A549 (cell line): ENCODE data around the gene C11orf98. TPM values are rescaled to one million over a fixed set of nuclear protein-coding genes. Genes with fewer than 3 reads are reported as not detected.
A peak's percentile ranks its signal among the peaks of the same experiment; 100 is the strongest.

Experiments used
- ATAC-seq, 2 experiments: fragments of 200-7000 bp in 1 of 2; fragments of >200 bp in 1 of 2; cut with Nextera tagmentation in 1 of 2; cut with Tn5 transposase in 1 of 2; 3 replicates each; pipeline versions ENCODE4 v1.8.0 to v1.9.1; 2018 to 2020; ENCODE audit warnings: mild to moderate bottlenecking in 1 of 2, moderate library complexity in 1 of 2
- CTCF ChIA-PET: fragments of 300-600 bp; sonication (Branson Sonifier 250); formaldehyde crosslinking; extraction: SDS; loops from one replicate; lab custom pipeline; 2021; ENCODE audit warnings: antibody characterized with exemption, inconsistent platforms; lab: Yijun Ruan, JAX
- POLR2A ChIA-PET: fragments of 350-600 bp; formaldehyde crosslinking; extraction: SDS; loops from one replicate; lab custom pipeline; 2021; ENCODE audit warnings: antibody characterized with exemption, inconsistent platforms; lab: Yijun Ruan, JAX
- DNase-seq, 2 experiments: peaks; one replicate each; pipeline versions ENCODE4 v3.0.0 to v3.0.0-alpha.2; 2011 to 2016; ENCODE audit warnings: low read depth in 1 of 2, low spot score in 1 of 2
- FAIRE-seq: peaks from 2 replicates; lab custom pipeline; 2011; peaks lifted over from hg19 to GRCh38; lab: Jason Lieb, UNC
- H3K27ac ChIP-seq, 2 experiments: fragments of >200 bp; sonication (Bioruptor Twin); formaldehyde crosslinking; 3 replicates each; pipeline ENCODE4 v1.5.1; 2016 to 2017
- H3K4me1 ChIP-seq: fragments of >200 bp; sonication (Bioruptor Twin); formaldehyde crosslinking; 3 replicates; pipeline ENCODE4 v1.6.1; 2016
- H3K4me2 ChIP-seq: fragments of >200 bp; sonication (Bioruptor Twin); formaldehyde crosslinking; 3 replicates; pipeline ENCODE4 v1.6.1; 2016
- H3K4me3 ChIP-seq: fragments of >200 bp; sonication (Bioruptor Twin); formaldehyde crosslinking; 3 replicates; pipeline ENCODE4 v1.5.1; 2016
- H3K9me3 ChIP-seq: fragments of >200 bp; sonication (Bioruptor Twin); formaldehyde crosslinking; 3 replicates; pipeline ENCODE4 v1.6.1; 2016
- ATOH8 ChIP-seq: fragments of 250-450 bp; sonication (Bioruptor Pico); IDR thresholded peaks from 2 replicates; pipeline ENCODE4 v1.5.0; 2020; ENCODE audit warnings: low read depth, mild to moderate bottlenecking, moderate library complexity
- BHLHE40 ChIP-seq: IDR thresholded peaks from 2 replicates; pipeline ENCODE4 v1.6.1; 2012; ENCODE audit warnings: low read depth, low read length, inconsistent platforms
- CEBPB ChIP-seq, 2 experiments: fragments of >200 bp in 1 of 2; sonication (Bioruptor Twin) in 1 of 2; formaldehyde crosslinking in 1 of 2; IDR thresholded peaks; 2 replicates each; pipeline ENCODE4 v1.6.1; 2012 to 2016
- CHD4 ChIP-seq: fragments of 200-600 bp; sonication (generic); IDR thresholded peaks from 2 replicates; pipeline ENCODE4 v1.6.1; 2016; ENCODE audit warnings: antibody characterized with exemption, mild to moderate bottlenecking, borderline replicate concordance
- CTCF ChIP-seq: fragments of >200 bp; sonication (Bioruptor Twin); formaldehyde crosslinking; IDR thresholded peaks from 3 replicates; pipeline ENCODE4 v1.5.1; 2016
- E2F6 ChIP-seq: IDR thresholded peaks from 2 replicates; pipeline ENCODE4 v1.6.1; 2012; ENCODE audit warnings: low read depth, borderline replicate concordance
- EHF ChIP-seq: fragments of 250-450 bp; sonication (Bioruptor Pico); IDR thresholded peaks from 2 replicates; pipeline ENCODE4 v1.5.0; 2020; ENCODE audit warnings: mild to moderate bottlenecking
- ESRRA ChIP-seq: fragments of 150-350 bp; IDR thresholded peaks from 2 replicates; pipeline ENCODE4 v1.6.1; 2014; ENCODE audit warnings: mild to moderate bottlenecking, low read length, borderline replicate concordance
- FOSB ChIP-seq: fragments of 250-450 bp; sonication (Bioruptor Pico); IDR thresholded peaks from 2 replicates; pipeline ENCODE4 v1.5.0; 2020; ENCODE audit warnings: mild to moderate bottlenecking, moderate library complexity
- FOSL2 ChIP-seq, 2 experiments: fragments of 450-650 bp in 1 of 2; fragments of >200 bp in 1 of 2; sonication (Bioruptor Twin) in 1 of 2; formaldehyde crosslinking; IDR thresholded peaks; 2 replicates each; pipeline versions ENCODE4 v1.5.0 to v1.6.1; 2016 to 2020; ENCODE audit warnings: mild to moderate bottlenecking in 1 of 2, moderate library complexity in 1 of 2
- FOXS1 ChIP-seq: fragments of 250-450 bp; sonication (Bioruptor Pico); IDR thresholded peaks from 2 replicates; pipeline ENCODE4 v1.5.0; 2020; ENCODE audit warnings: mild to moderate bottlenecking, moderate library complexity
- HEYL ChIP-seq: fragments of 250-450 bp; sonication (Bioruptor Pico); IDR thresholded peaks from 2 replicates; pipeline ENCODE4 v1.8.0; 2021; ENCODE audit warnings: mild to moderate bottlenecking, moderate library complexity
- KDM1A ChIP-seq: fragments of 200-600 bp; sonication (generic); IDR thresholded peaks from 2 replicates; pipeline ENCODE4 v1.6.1; 2016; ENCODE audit warnings: low read depth, mild to moderate bottlenecking
- MYC ChIP-seq: IDR thresholded peaks from 2 replicates; pipeline ENCODE4 v1.6.1; 2012; ENCODE audit warnings: mild to moderate bottlenecking, inconsistent platforms, low read length, improper control_type of control experiment, borderline replicate concordance
- NR3C1 ChIP-seq: fragments of >200 bp; sonication (Bioruptor Twin); formaldehyde crosslinking; IDR thresholded peaks from 3 replicates; pipeline ENCODE4 v1.6.1; 2017
- POLR2AphosphoS2 ChIP-seq: conservative IDR thresholded peaks from 2 replicates; pipeline ENCODE4 v1.6.1; 2012; ENCODE audit warnings: low read length, improper control_type of control experiment, inconsistent platforms
- RAD21 ChIP-seq, 2 experiments: fragments of >200 bp in 1 of 2; sonication (Bioruptor Twin) in 1 of 2; formaldehyde crosslinking in 1 of 2; IDR thresholded peaks in 1 of 2; conservative IDR thresholded peaks in 1 of 2; 2 replicates in 1 of 2; 3 replicates in 1 of 2; pipeline ENCODE4 v1.6.1; 2012 to 2018; ENCODE audit warnings: inconsistent platforms in 1 of 2
- SMC3 ChIP-seq: fragments of >200 bp; sonication (Bioruptor Twin); formaldehyde crosslinking; IDR thresholded peaks from 3 replicates; pipeline ENCODE4 v1.6.1; 2018; ENCODE audit warnings: inconsistent platforms
- TFCP2L1 ChIP-seq: fragments of 250-450 bp; sonication (Bioruptor Pico); IDR thresholded peaks from 2 replicates; pipeline ENCODE4 v1.5.0; 2021; ENCODE audit warnings: mild to moderate bottlenecking
- USF2 ChIP-seq: fragments of 450-650 bp; IDR thresholded peaks from 2 replicates; pipeline ENCODE4 v1.6.1; 2014; ENCODE audit warnings: antibody characterized with exemption
- ZC3H11A ChIP-seq: fragments of 450-650 bp; IDR thresholded peaks from 2 replicates; pipeline ENCODE4 v1.6.1; 2014; ENCODE audit warnings: antibody characterized with exemption, mild to moderate bottlenecking
- ZFP36 ChIP-seq: fragments of 450-650 bp; IDR thresholded peaks from 2 replicates; pipeline ENCODE4 v1.6.1; 2014; ENCODE audit warnings: borderline replicate concordance; ENCODE audit not compliant: partially characterized antibody
- WGBS: methylation state at CpG from one replicate; pipeline ENCODE4 v1.1.6; 2017; ENCODE audit errors: missing lambda C conversion rate; 5-methylcytosine and 5-hydroxymethylcytosine counted together
- polyA plus RNA-seq, 4 experiments: library from polyadenylated mRNA; depleted of rRNA in 3 of 4; stranded (reverse); fragments of >200 nt; fragmentation: RNase III in 1 of 4; extraction: RNeasy Plus Mini Kit Qiagen cat#74134 plus additional on column Dnase treatment in 1 of 4; gene quantifications; 2 replicates in 3 of 4; 3 replicates in 1 of 4; pipeline ENCODE4 v1.2.3, GENCODE V29; 2011 to 2017
- TF ChIP-seq, protein P1 (sequence below): fragments of 150-350 bp; IDR thresholded peaks from 2 replicates; pipeline ENCODE4 v1.6.1; 2014; ENCODE audit warnings: low read depth, mild to moderate bottlenecking, low read length
- TF ChIP-seq, protein P2 (sequence below): IDR thresholded peaks from 2 replicates; pipeline ENCODE4 v1.6.1; 2012

C11orf98 gene
- polyA plus RNA-seq, 2 of the 4 experiments (the other 2 are of a cell fraction): 91.7 to 140 TPM

GRCh38 chr11:62687508-62688396, 22.7 kb upstream of the C11orf98 start:
- Histone ChIP-seq H3K27ac (no peak overlapping the region), H3K4me1 (peaks cover 4% of the 10 kb centered on the region; the same call in 1 of the 3 replicates), H3K9me3 (no peaks in the 10 kb centered on the region), H3K4me3 (no peak overlapping the region), H3K4me2 (no peak overlapping the region)
- ATAC-seq (peak in 1 of 2 experiments; percentile 16; a peak in 3 of 6 replicates), FAIRE-seq (no peak), DNase-seq (no peak)
- WGBS: 93% methylated on average over 56 of the region's 74 CpGs
- TF ChIP-seq ZC3H11A (no peak), FOSL2 (IDR thresholded peaks at IDR 0.05) (no peak), FOSL2 (CRISPR knock-in tag; IDR thresholded peaks at IDR 0.05) (no peak), KDM1A (no peak), NR3C1 (no peak), E2F6 (no peak), FOSB (no peak)
- CTCF ChIA-PET: interaction anchor here (1.4 to 9.8 kb wide), 6 partner anchors 6 to 293 kb away, joined by 4 to 126 read pairs (median 5); partner anchors contain the start of genes LBHD1, UBXN1 and UQCC3
- POLR2A ChIA-PET: interaction anchor here (0.8 kb wide), 1 partner anchor 23 kb away, joined by 3 read pairs; the partner anchor contains the start of genes C11orf98 and CSKMT

DNA sequence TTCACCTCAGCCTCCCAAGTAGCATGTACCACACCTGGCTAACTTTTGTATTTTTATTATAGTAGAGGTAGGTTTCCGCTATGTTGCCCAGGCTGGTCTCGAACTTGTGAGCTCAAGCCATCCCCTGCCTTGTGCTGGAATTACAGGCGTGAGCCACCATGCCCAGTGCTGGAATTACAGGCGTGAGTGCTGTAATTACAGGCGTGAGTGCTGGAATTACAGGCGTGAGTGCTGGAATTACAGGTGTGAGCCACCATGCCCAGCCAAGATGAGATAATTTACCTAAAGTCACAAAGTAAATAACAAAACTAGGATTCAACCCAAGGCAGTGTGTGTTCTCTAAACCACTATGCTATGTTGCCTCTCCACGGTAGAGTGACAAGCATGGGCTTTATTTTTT, 17.5 kb upstream of the C11orf98 start:
- peaks cover 17% of the 10 kb centered on the region; the same call in 2 of the 3 replicates for H3K4me1 ChIP-seq
- WGBS: 76% methylated on average over 7 of the region's 7 CpGs
- no peak overlapping the region for H3K4me3 ChIP-seq
- no peak overlapping the region for H3K4me2 ChIP-seq
- POLR2A ChIA-PET: no interaction called here
- TF ChIP-seq FOSL2 (IDR thresholded peaks at IDR 0.05): no peak
- TF ChIP-seq FOSL2 (CRISPR knock-in tag; IDR thresholded peaks at IDR 0.05): no peak
- no peak for TF ChIP-seq FOXS1 (CRISPR knock-in tag)
- TF ChIP-seq, all 56 proteins: peak for 0
- H3K9me3 ChIP-seq: no peaks in the 10 kb centered on the region
- ATAC-seq: no peak
- FAIRE-seq: no peak
- no peak overlapping the region for H3K27ac ChIP-seq
- CTCF ChIA-PET: interaction anchor here (7.2 kb wide), 1 partner anchor 10 kb away, joined by 126 read pairs; the partner anchor contains the start of gene LRRN4CL
- no peak for DNase-seq

DNA sequence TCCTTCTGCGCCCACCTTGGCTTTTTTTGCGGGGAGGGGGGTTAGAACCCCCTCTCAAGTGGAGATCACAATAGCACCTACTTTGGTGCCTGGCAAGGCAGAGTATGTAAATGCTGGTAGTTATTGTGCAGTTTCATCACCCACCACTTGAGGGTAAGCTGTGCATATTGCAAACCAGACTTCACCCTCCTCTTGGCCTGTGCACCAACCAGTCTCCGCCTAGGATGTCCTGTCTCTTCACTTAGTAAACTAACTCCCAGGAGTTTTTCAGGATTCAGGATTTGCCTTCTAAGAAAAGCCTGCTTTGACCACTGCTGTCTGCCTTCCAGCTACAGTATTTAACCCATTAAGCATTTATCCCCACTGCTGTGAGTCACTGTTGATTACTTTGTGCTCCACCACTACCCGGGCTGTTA, 15.8 kb upstream of the C11orf98 start:
- WGBS: 14% methylated on average over 4 of the region's 4 CpGs
- CTCF ChIA-PET: interaction anchor here (0.7 to 7.2 kb wide), 24 partner anchors 11 to 286 kb away, joined by 3 to 126 read pairs (median 5); partner anchors contain the start of genes BSCL2, C11orf98, CSKMT and GNG3
- Histone ChIP-seq H3K4me3 (no peak overlapping the region), H3K4me2 (peak overlapping the region; percentile 24), H3K27ac (peak overlapping the region; percentile 50 to 92), H3K9me3 (no peaks in the 10 kb centered on the region), H3K4me1 (peaks cover 24% of the 10 kb centered on the region)
- POLR2A ChIA-PET: interaction anchor here (0.6 to 2.7 kb wide), 10 partner anchors 9 to 182 kb away, joined by 3 to 34 read pairs (median 6); partner anchors contain the start of genes C11orf98, CSKMT, HNRNPUL2 and INTS5
- DNase-seq (peak; percentile 80 to 88), FAIRE-seq (peak; percentile 43), ATAC-seq (peak; percentile 92 to 95)
- TF ChIP-seq, protein P1, sequence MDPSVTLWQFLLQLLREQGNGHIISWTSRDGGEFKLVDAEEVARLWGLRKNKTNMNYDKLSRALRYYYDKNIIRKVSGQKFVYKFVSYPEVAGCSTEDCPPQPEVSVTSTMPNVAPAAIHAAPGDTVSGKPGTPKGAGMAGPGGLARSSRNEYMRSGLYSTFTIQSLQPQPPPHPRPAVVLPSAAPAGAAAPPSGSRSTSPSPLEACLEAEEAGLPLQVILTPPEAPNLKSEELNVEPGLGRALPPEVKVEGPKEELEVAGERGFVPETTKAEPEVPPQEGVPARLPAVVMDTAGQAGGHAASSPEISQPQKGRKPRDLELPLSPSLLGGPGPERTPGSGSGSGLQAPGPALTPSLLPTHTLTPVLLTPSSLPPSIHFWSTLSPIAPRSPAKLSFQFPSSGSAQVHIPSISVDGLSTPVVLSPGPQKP: no peak
- TF ChIP-seq TFCP2L1 (CRISPR knock-in tag): no peak
- TF ChIP-seq CEBPB (IDR thresholded peaks at IDR 0.05): no peak
- TF ChIP-seq, protein P2, sequence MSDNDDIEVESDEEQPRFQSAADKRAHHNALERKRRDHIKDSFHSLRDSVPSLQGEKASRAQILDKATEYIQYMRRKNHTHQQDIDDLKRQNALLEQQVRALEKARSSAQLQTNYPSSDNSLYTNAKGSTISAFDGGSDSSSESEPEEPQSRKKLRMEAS: no peak
- no peak for TF ChIP-seq HEYL (CRISPR knock-in tag)
- peak; percentile 61 for TF ChIP-seq CTCF
- TF ChIP-seq EHF (CRISPR knock-in tag): no peak
- no peak for TF ChIP-seq CHD4
- TF ChIP-seq ZFP36: no peak
- TF ChIP-seq POLR2AphosphoS2: no peak
- peak; percentile 64 to 72 for TF ChIP-seq RAD21 (conservative IDR thresholded peaks at IDR 0.05 in 1 of 2, IDR thresholded peaks at IDR 0.05 in 1 of 2)
- TF ChIP-seq ESRRA: no peak
- TF ChIP-seq USF2: no peak
- TF ChIP-seq ATOH8 (CRISPR knock-in tag): no peak
- TF ChIP-seq E2F6: no peak
- peak; percentile 42; the same call in 2 of the 3 replicates for TF ChIP-seq SMC3
- no peak for TF ChIP-seq MYC
- no peak for TF ChIP-seq BHLHE40
